Fibroblast of lung (primary cell): Measurements from ENCODE around the gene DES.

ENCODE experiments used
- EZH2 ChIP-seq: IDR thresholded peaks from 2 replicates; pipeline ENCODE4 v1.5.1; 2012; ENCODE audit warnings: low read length, control low read depth, mild to moderate bottlenecking; ENCODE audit errors: missing control alignments
- TF ChIP-seq, protein P1 (sequence below), 2 donors: IDR thresholded peaks in 1 of 2; conservative IDR thresholded peaks in 1 of 2; 1 replicate in 1 of 2; 2 replicates in 1 of 2; pipeline ENCODE4 v1.5.1; 2011 to 2012; ENCODE audit warnings: low read length in 2 of 2, control low read depth in 1 of 2, inconsistent platforms in 1 of 2, low read depth in 1 of 2, mild to moderate bottlenecking in 1 of 2

DNA sequence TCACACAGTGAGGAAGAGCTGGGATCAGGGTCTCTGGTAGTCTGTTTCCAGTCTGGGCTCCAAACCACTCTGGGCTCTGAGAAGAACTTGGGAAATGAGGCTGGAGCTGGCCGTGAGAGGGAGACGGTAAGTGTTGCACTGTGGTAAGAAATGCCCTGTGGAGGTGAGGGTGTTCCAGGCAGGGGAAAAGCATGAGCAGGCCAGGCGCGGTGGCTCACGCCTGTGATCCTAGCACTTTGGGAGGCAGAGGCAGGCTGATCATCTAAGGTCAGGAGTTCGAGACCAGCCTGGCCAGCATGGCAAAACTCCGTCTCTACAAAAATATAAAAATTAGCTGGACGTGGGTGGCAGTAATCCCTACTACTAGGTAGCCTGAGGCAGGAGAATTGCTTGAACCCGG lies 14.3 kb upstream of the DES start:
- TF ChIP-seq, protein P1, sequence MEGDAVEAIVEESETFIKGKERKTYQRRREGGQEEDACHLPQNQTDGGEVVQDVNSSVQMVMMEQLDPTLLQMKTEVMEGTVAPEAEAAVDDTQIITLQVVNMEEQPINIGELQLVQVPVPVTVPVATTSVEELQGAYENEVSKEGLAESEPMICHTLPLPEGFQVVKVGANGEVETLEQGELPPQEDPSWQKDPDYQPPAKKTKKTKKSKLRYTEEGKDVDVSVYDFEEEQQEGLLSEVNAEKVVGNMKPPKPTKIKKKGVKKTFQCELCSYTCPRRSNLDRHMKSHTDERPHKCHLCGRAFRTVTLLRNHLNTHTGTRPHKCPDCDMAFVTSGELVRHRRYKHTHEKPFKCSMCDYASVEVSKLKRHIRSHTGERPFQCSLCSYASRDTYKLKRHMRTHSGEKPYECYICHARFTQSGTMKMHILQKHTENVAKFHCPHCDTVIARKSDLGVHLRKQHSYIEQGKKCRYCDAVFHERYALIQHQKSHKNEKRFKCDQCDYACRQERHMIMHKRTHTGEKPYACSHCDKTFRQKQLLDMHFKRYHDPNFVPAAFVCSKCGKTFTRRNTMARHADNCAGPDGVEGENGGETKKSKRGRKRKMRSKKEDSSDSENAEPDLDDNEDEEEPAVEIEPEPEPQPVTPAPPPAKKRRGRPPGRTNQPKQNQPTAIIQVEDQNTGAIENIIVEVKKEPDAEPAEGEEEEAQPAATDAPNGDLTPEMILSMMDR (conservative IDR thresholded peaks at IDR 0.05 in 1 of 2, IDR thresholded peaks at IDR 0.05 in 1 of 2; ENCODE audit: low read depth in 1 of 2, low read length in 2 of 2), result no peak
- no peak for TF ChIP-seq EZH2
